ENCODE measurements around the gene CADPS.

DNA sequence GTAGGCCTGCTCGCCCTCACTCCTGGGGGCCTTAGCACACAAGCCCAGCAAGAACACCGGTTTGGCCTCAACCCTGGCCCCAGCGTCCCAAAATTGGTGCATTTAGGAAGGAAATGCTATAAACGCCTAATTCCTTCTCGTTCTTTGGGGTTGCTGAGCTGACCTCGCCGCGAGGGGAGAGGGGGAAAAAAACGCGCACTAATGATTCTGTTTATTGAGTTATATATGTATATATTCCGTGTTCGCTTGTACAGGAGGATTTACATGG is 505.8 kb downstream of the CADPS start:
- no peak for TF ChIP-seq CTCF (IDR thresholded peaks at IDR 0.05)
- TF ChIP-seq POLR2A (IDR thresholded peaks at IDR 0.05): no peak
